HepG2 (cell line): ENCODE data around the gene SP5. TPM values are rescaled to one million over a fixed set of nuclear protein-coding genes. Genes with fewer than 3 reads are reported as not detected.

Experiments used
- ATAC-seq: fragments of 200-7000 bp; cut with Tn5 transposase; 3 replicates; pipeline ENCODE4 v1.9.1; 2020; ENCODE audit warnings: mild to moderate bottlenecking, moderate library complexity
- BruUV-seq: library from RNA; stranded (reverse); fragments of 400-500 nt; replicated peaks from 2 replicates; lab custom pipeline; 2021; lab: Mats Ljungman, UMichigan
- CTCF ChIA-PET: fragments of 300-600 bp; formaldehyde crosslinking; extraction: SDS; loops from one replicate; lab custom pipeline; 2021; ENCODE audit warnings: low total read pairs, inconsistent platforms, low intra/inter-chr PET ratio; lab: Yijun Ruan, JAX
- POLR2A ChIA-PET: fragments of 350-600 bp; sonication (Branson Sonifier 250); formaldehyde crosslinking; loops from one replicate; lab custom pipeline; 2020; ENCODE audit warnings: antibody characterized with exemption, inconsistent platforms; lab: Yijun Ruan, JAX
- DNase-seq: peaks from one replicate; pipeline ENCODE4 v3.0.0-alpha.2; 2015; ENCODE audit warnings: low spot score
- FAIRE-seq: peaks from 3 replicates; lab custom pipeline; 2011; peaks lifted over from hg19 to GRCh38; lab: Jason Lieb, UNC
- H2AFZ ChIP-seq: one replicate; pipeline ENCODE4 v1.6.1; 2011; ENCODE audit warnings: low read length, inconsistent platforms
- H3K27ac ChIP-seq: fragments of 300-600 bp; 3 replicates; pipeline ENCODE4 v1.8.0; 2011; ENCODE audit warnings: mixed run types, mild to moderate bottlenecking, mixed read lengths, low read length, inconsistent platforms; ENCODE audit not compliant: insufficient read depth; ENCODE audit errors: extremely low read length
- H3K27me3 ChIP-seq, 2 experiments: fragments of 200-600 bp in 1 of 2; 2 replicates in 1 of 2; 3 replicates in 1 of 2; pipeline versions ENCODE4 v1.6.0 to v1.8.0; 2011; ENCODE audit warnings: low read length in 2 of 2, mild to moderate bottlenecking in 2 of 2, moderate library complexity in 2 of 2, inconsistent platforms in 1 of 2; ENCODE audit not compliant: insufficient read depth in 2 of 2, control insufficient read depth in 1 of 2
- H3K36me3 ChIP-seq, 2 experiments: fragments of 200-600 bp in 1 of 2; replicated peaks in 1 of 2; 2 replicates in 1 of 2; 3 replicates in 1 of 2; pipeline versions ENCODE4 v1.5.1 to v1.8.0; 2011; ENCODE audit warnings: low read length in 2 of 2, inconsistent platforms in 1 of 2; ENCODE audit not compliant: insufficient read depth in 2 of 2, control insufficient read depth in 1 of 2
- H3K4me1 ChIP-seq: 2 replicates; pipeline ENCODE4 v1.5.1; 2012; ENCODE audit warnings: low read length, inconsistent platforms; ENCODE audit not compliant: insufficient read depth
- H3K4me2 ChIP-seq: 2 replicates; pipeline ENCODE4 v1.6.0; 2011; ENCODE audit warnings: low read depth, low read length, inconsistent platforms
- H3K4me3 ChIP-seq, 3 experiments: fragments of 200-600 bp in 1 of 3; sonication (generic), shearing (Covaris generic) in 1 of 3; replicated peaks in 1 of 3; 2 replicates each; pipeline ENCODE4 v1.5.1; 2011 to 2016; ENCODE audit warnings: low read length in 3 of 3, inconsistent platforms in 2 of 3, low read depth in 2 of 3, mild to moderate bottlenecking in 2 of 3, control low read depth in 1 of 3, mixed read lengths in 1 of 3; ENCODE audit not compliant: insufficient read depth in 1 of 3
- H3K79me2 ChIP-seq: one replicate; pipeline ENCODE4 v1.6.1; 2011; ENCODE audit warnings: low read length, inconsistent platforms; ENCODE audit not compliant: insufficient read depth
- H3K9ac ChIP-seq: 2 replicates; pipeline ENCODE4 v1.6.0; 2011; ENCODE audit warnings: mild to moderate bottlenecking, low read depth, low read length, inconsistent platforms; ENCODE audit not compliant: insufficient read depth
- H3K9me3 ChIP-seq: 2 replicates; pipeline ENCODE4 v1.5.1; 2012; ENCODE audit warnings: mild to moderate bottlenecking, low read length
- H4K20me1 ChIP-seq: 2 replicates; pipeline ENCODE4 v1.6.0; 2011; ENCODE audit warnings: inconsistent platforms, mild to moderate bottlenecking, low read length, moderate library complexity; ENCODE audit not compliant: insufficient read depth
- HBP1 ChIP-seq: IDR thresholded peaks from 2 replicates; pipeline ENCODE4 v1.6.1; 2016; ENCODE audit warnings: low read depth, control low read depth
- IKZF5 ChIP-seq: IDR thresholded peaks from 2 replicates; pipeline ENCODE4 v1.6.1; 2018; ENCODE audit warnings: missing genetic modification reagents, mild to moderate bottlenecking, missing compliant biosample characterization
- PAXIP1 ChIP-seq: sonication (generic); formaldehyde crosslinking; conservative IDR thresholded peaks from 2 replicates; pipeline ENCODE4 v1.4.0; 2020; ENCODE audit warnings: mild to moderate bottlenecking, missing genetic modification reagents, moderate library complexity
- POLR2G ChIP-seq: fragments of 200-400 bp; formaldehyde crosslinking; IDR thresholded peaks from 2 replicates; pipeline ENCODE4 v1.6.1; 2018; ENCODE audit warnings: mild to moderate bottlenecking, low read depth, low read length, moderate library complexity
- TAF15 ChIP-seq: fragments of 200-400 bp; formaldehyde crosslinking; IDR thresholded peaks from one replicate; pipeline ENCODE4 v1.6.1; 2018; ENCODE audit warnings: mild to moderate bottlenecking, low read depth, low read length; ENCODE audit not compliant: poor library complexity, severe bottlenecking
- ZNF142 ChIP-seq: sonication (generic); formaldehyde crosslinking; IDR thresholded peaks from 2 replicates; pipeline ENCODE4 v1.4.0; 2020; ENCODE audit warnings: missing genetic modification reagents
- ZNF83 ChIP-seq: sonication (generic); formaldehyde crosslinking; IDR thresholded peaks from 2 replicates; pipeline ENCODE4 v1.4.0; 2020; ENCODE audit warnings: missing genetic modification reagents, mild to moderate bottlenecking, borderline replicate concordance
- whole genome bisulfite sequencing: methylation state at CpG from one replicate; pipeline ENCODE4 v1.1.6; 2017; ENCODE audit warnings: low lambda C conversion rate; 5-methylcytosine and 5-hydroxymethylcytosine counted together
- in situ Hi-C: cut with HindIII; loops from 2 replicates; pipeline ENCODE4 v1.10.0; 2017; ENCODE audit warnings: low pct_unique_long_range_greater_than_20kb; ENCODE audit not compliant: extremely low pct_ligation_motif_present
- intact Hi-C: fragments of 100-400 bp; cut with micrococcal nuclease; formaldehyde crosslinking; loops from one replicate; pipeline ENCODE4 v1.10.0; 2022; ENCODE audit not compliant: unreplicated experiment
- polyA plus RNA-seq, 8 experiments: library from polyadenylated mRNA; depleted of rRNA in 3 of 8; stranded (reverse) in 7 of 8; unstranded in 1 of 8; fragments of >200 nt; fragmentation: Illumina TruSeq in 4 of 8; extraction: Trizol in 4 of 8; gene quantifications; 2 replicates each; pipeline versions ENCODE4 v1.2.1 to v1.2.3, GENCODE V29; 2011 to 2016; ENCODE audit warnings: low read depth in 4 of 8, missing spikeins in 1 of 8, mixed read lengths in 1 of 8; ENCODE audit not compliant: insufficient read depth in 1 of 8
- total RNA-seq, 5 experiments: library from RNA; depleted of rRNA; stranded (reverse); fragments of >200 nt; fragmentation: Illumina TruSeq; extraction: Trizol; gene quantifications; 2 replicates each; pipeline ENCODE4 v1.2.3, GENCODE V29; 2016; ENCODE audit warnings: low read depth in 1 of 5

The SP5 gene
- total and polyA plus RNA-seq, 2 of the 13 experiments (the other 11 are each of a cell fraction or from before 2014, with no cell fraction given) = 50.8 to 119 TPM

GRCh38 chr2:170715932-170716777 is 1.0 kb downstream of the SP5 start:
- intact Hi-C loops = loop anchor here (1.0 to 2.0 kb wide), 4 partner anchors 55 to 260 kb away; partner anchors contain the start of genes ERICH2 and GORASP2
- Histone ChIP-seq H3K9ac (peak overlapping the region; percentile 99), H2AFZ (no peak overlapping the region), H3K79me2 (peaks cover 74% of the 10 kb centered on the region), H3K27ac (peak overlapping the region; percentile 100), H3K9me3 (no peaks in the 10 kb centered on the region), H3K36me3 (peaks cover 7 to 9% of the 10 kb centered on the region in 2 experiments; a peak in 4 of 5 replicates), H3K4me2 (peak overlapping the region; percentile 81), H3K4me3 (peak overlapping the region; percentile 86 to 99 (median 99)), H3K27me3 (no peaks in the 10 kb centered on the region; a peak in 1 of 5 replicates), H3K4me1 (peaks cover 28% of the 10 kb centered on the region), H4K20me1 (peaks cover 42% of the 10 kb centered on the region)
- ATAC-seq (peak; percentile 7), DNase-seq (peak; percentile 59), FAIRE-seq (no peak)
- in situ Hi-C loops = loop anchor here (5.0 to 10.0 kb wide), 3 partner anchors 96 to 439 kb away; no protein-coding TSS in a partner anchor
- CTCF ChIA-PET = interaction anchor here (0.7 to 2.1 kb wide), 5 partner anchors 96 to 346 kb away, joined by 4 to 7 read pairs (median 5); no protein-coding TSS in a partner anchor
- WGBS = 0% methylated on average over 27 of the region's 95 CpGs
- POLR2A ChIA-PET = interaction anchor here (0.7 to 7.9 kb wide), 21 partner anchors 8 to 1237 kb away, joined by 3 to 123 read pairs (median 5); partner anchors contain the start of genes BBS5, ERICH2 and GORASP2
- BruUV-seq = no TSS peak
- peak; percentile 30 for TF ChIP-seq TAF15
- TF ChIP-seq PAXIP1 (CRISPR knock-in tag) = no peak
- TF ChIP-seq POLR2G = 0 out of 2 replicates have a peak, but pooled peaks have one; percentile 6
- no peak for TF ChIP-seq HBP1
- TF ChIP-seq ZNF142 (CRISPR knock-in tag) = 0 out of 2 replicates have a peak, but pooled peaks have one; percentile 0
- TF ChIP-seq ZNF83 (CRISPR knock-in tag) = peak; percentile 80; the same call in 1 of the 2 replicates
- no peak for TF ChIP-seq IKZF5 (CRISPR knock-in tag)
